ENCODE results near the gene CKLF. TPM values are rescaled to one million over a fixed set of nuclear protein-coding genes. Genes with fewer than 3 reads are reported as not detected.
"Not testable (repeated sequence)": the region's sequence is repeated elsewhere in the genome, so short reads cannot be mapped to it uniquely, and the experiment has no call there.

Gene CKLF, protein sequence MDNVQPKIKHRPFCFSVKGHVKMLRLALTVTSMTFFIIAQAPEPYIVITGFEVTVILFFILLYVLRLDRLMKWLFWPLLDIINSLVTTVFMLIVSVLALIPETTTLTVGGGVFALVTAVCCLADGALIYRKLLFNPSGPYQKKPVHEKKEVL
- 46.3 TPM for total RNA-seq

DNA sequence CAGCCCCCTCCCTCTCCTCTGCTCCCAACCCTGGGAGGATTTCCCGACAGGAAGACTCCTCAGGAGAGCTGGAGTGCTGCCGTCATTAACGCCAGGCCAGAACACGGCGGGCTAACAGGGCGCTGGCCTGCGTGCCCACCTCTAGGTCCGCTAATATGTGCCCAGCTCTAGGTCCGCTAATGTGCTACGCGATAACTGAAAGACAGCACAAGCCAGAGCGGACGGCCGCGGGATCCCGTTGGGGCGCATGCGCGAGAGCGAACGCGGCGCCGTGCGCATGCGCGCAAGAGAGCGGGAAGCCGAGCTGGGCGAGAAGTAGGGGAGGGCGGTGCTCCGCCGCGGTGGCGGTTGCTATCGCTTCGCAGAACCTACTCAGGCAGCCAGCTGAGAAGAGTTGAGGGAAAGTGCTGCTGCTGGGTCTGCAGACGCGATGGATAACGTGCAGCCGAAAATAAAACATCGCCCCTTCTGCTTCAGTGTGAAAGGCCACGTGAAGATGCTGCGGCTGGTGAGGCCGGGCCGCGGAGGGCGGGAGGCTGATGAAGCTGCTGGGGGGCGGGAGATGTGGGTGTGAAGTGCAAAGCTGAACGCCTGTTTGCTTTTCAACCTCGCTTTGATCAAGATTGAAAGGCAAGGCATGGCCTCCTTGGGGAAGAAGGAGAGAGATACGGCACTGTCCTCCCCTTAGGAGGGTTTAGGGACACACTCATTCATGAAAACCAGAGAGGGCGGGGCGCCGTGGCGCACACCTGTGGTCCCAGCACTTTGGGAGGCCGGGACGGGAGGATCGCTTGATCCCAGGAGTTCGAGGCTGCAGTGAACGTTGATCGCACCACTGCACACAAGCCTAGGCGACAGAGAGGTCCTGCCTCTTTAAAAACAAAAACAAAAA lies at the start of gene CKLF:
CKLF (plus strand) TSS at position 291 of the 892 bp plus-strand sequence; CDS start at position 431, 140 bp downstream.
- DNase-seq (ENCODE audit: low read depth in 2 of 3, low spot score in 2 of 3), result peak; percentile 90 to 94 (median 93)

DNA sequence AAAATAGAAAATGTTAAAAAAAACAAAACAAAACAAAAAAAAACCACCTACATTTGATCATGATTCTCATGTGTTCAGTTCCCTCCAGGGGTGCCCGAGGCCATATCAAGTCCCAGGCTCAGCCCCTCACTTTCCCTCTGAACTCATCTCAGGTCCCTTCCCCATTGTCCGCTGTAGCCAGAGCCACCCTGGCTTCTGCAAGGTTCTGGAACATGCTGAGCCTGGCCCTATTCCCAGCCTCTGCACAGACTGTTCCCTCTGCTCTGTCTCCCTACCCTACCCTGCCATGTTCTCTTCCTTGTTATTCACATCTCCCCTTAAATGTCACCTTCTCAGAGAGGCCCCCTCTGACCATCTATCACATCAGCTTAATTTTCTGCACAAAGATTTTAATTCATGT lies 49.3 kb upstream of the CKLF start:
- no peak for DNase-seq (ENCODE audit: low read depth in 2 of 3, low spot score in 2 of 3)

DNA sequence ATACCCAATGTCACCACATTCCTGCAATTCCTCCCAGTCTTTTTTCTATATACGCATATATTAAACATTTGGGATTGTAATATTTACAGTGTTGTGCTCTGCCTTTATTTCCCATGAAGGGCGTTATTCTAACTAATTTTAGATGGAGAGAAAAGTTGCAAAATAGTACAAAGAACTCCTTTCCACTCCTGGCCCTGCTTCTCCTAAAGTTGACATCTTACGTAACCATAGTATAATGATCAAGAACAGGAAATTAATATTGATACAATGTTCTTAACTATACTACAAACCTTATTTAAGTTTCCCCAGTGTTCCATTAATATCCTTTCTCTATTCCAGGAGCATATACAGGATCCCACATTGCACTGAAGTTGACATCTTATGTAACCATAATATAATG lies 48.8 kb upstream of the CKLF start:
- DNase-seq (ENCODE audit: low read depth in 2 of 3, low spot score in 2 of 3), result no peak

- no peak for DNase-seq (ENCODE audit: low read depth in 2 of 3, low spot score in 2 of 3)
These were observed 44.6 kb upstream of the CKLF start for GRCh38 chr16:66507731-66508239.

DNA sequence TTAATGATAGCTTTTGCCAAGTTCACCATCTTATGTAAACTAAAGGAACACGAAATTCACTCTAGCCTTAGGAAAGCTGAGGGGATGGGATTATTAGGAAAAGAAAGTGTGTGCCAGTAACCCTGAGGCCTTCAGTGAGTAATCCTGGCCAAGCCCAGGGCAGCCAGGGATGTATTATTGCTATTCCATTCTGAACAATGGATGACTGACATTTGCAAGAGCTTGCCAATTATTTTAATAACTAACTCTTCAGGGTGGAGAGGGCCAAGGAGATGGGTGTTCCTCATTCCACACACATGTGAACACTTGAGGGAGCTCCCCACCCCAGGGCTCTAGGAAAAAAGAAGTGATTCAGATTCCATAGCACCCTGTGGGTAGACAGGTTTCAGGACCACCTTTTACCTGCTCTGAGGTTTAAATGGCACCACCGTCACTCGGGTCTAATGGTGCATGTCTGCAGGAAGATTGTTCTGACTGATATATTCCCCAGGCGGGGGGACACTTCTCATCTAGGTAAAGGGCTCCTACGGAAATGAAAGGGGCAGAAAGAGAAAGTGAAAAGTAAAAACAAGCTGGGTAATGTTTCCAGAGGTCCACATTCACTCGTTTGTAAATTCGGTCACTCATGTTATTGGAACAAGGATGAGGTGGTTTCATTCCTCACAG lies 44.0 kb upstream of the CKLF start:
- DNase-seq (ENCODE audit: low read depth in 2 of 3, low spot score in 2 of 3), result no peak

DNA sequence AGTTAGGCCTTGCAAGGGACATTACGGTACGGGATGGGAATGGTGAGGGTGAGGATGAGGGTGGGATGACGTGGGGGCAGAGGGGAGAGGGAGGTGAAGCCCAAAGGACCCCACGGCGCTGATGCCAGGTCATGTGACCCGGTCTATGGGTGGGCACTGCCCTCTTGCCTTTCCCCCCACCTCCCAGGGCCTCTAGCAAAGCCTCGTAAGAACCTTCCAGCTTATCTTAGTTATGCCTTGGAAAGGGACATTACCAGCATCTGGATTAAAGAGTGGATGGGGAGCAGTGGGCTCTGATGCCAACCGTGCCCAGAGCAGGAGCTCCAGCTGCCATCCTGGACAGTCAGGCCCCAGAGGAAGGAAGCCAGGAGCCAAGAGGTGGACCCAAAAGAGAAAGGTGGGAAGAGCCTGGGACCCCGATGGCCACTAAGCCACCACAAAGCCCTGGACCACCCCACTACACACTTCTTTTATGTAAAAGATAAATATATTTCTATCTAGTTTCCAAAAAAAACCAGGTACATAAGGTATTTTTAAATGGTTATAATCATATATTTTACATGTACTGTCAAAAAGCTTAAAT lies 43.4 kb upstream of the CKLF start:
- no peak for DNase-seq (ENCODE audit: low read depth in 2 of 3, low spot score in 2 of 3)

DNA sequence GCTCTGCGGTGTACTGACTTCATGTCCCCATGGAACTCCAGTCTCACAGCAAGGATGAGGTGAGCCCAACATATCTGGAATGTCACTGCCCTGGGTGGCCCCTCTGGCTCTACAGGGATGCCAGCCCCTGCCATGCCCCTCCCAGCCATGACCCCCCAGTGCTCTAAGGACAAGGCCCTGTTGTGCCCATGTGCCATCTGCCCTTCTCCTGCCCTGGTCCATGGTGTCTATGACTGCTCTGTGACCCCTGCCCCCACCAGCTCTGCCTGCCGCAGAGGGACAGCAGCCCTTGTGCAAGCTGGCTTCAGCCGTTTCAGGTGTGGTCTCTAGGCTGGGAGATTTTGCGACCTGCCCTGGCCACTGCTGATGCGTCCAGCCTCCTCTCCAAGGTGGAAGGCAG lies 42.8 kb upstream of the CKLF start:
- DNase-seq (ENCODE audit: low read depth in 2 of 3, low spot score in 2 of 3), result no peak

DNA sequence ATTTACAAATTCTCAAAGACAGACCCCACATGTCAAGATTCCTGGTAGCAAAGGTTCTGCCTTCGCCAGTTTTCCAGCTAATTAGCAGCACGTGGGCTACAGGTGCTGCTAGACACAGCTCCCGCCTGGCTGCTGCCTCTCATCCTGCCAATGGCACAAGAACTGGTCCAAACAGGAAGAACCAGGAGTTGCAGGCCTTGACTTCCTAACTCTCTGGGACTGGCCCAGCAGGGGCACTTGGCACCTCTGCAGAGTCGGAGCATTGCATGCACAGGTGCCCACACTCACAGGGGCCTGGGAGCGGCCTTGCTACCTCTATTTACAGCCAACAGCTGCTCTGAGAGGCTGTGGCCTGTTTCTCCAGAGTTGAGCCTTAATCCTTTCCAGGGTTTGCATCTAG lies 42.1 kb upstream of the CKLF start:
- DNase-seq (ENCODE audit: low read depth in 2 of 3, low spot score in 2 of 3), result no peak

DNA sequence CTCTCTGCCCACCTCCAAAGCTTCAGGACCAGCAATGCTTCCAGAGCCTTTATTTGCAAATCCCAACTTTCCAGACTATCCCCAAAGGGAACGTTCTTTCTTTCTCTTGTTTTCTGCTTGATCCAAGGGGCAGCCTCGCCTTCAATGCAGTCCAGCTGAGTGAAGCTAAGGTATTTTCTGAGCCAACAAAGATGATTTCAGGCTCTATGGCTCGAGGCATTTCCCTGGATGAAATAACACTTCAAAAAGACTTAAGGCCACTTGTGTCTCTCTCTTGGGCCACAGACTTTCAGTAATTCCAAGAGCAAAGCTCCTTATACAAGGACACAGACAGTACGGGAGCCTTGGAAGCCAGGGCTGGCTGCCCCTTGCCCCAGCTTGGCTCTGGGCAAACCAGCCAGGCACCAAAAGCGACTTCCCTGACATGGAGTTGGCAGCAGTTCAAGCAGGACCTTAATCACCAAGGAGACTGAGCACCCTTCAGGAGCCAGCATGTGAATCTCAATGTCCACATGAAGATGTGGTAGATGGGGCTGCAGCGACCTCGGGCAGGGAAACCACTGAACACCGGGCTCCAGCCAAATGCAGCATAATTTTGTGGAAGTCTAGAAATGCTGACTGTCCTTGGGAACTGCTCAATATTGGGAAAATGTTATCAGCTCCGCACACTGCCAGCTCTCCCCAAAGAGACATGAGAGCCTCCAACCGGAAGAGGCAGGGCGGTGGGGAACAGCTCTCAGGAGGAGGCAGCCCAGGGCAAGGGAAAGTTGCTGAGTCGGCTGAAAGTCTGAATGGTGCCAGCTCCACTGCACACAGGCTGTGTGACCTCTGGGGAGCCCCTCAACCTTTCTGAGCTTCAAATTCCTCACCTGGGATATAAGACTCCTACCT lies 41.4 kb upstream of the CKLF start:
- DNase-seq (ENCODE audit: low read depth in 2 of 3, low spot score in 2 of 3), result no peak

DNA sequence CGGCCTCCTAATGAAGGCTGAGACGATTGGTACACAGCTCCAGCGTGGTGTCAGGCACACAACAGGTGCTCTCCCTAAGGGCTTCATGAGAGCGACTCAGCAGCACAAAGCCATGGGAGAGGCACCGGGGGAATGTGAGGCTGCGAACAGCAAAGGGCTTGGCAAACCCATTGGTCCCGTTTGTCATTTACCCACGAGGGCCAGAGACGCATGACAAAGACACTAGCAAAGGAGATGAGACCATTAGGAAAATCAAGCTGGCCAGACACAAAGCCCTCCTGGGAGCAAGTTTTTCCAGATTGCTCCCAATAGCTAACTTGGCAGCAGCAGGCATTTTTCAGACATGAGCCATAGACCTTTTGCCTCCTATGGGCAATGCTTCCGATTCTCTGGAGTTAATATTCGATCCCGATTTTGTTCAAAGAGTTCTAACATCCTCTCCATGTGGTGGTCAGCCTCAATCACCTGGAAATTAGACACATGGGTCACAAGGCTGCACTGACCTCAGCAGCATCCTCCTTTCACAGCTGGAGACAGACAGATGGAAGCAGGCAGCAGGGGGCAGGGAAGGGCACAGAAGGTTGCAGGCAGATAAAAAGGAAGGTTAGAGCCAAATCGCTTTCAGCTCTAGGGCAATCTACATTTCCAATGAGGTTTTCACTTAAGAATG lies 40.6 kb upstream of the CKLF start:
- peak in 1 of 3 donors; percentile 44 for DNase-seq (ENCODE audit: low read depth in 2 of 3, low spot score in 2 of 3)

DNA sequence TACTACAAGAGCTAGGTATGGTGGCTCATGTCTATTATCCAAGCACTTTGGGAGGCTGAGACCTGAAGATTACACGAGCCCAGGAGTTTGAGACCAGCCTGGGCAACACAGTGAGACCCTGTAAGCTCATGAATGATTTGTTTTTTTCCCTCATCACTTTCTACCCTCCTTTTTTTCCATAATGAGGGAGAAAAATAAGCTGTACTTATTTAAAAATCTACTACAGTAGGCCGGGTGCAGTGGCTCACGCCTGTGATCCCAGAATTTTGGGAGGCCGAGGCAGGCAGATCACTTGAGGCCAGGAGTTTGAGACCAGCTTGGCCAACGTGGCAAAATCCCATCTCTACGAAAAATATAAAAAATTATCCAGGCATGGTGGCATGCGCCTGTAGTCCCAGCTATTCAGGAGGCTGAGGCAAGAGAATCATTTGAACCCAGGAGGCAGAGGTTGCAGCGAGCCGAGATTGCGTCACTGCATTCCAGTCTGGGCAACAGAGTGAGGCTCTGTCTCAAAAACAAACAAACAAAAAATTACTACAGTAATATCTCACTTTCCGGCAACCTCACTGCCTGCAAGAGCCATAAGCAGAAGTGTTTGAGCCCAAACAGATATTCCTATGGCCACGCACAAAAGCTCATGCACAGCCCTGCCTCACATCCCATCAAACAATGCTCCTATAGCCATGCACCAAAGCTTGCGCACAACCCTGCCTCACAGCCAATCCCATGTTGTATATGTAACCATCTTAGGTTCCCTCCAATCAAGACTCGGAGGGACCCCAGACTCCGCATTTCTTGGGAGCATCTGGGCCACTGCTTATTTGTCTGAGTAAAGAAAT lies 39.9 kb upstream of the CKLF start:
- DNase-seq (ENCODE audit: low read depth in 2 of 3, low spot score in 2 of 3), result no peak

- DNase-seq (ENCODE audit: low read depth in 2 of 3, low spot score in 2 of 3), result no peak
These were observed 39.2 kb upstream of the CKLF start for GRCh38 chr16:66513111-66513723.

DNA sequence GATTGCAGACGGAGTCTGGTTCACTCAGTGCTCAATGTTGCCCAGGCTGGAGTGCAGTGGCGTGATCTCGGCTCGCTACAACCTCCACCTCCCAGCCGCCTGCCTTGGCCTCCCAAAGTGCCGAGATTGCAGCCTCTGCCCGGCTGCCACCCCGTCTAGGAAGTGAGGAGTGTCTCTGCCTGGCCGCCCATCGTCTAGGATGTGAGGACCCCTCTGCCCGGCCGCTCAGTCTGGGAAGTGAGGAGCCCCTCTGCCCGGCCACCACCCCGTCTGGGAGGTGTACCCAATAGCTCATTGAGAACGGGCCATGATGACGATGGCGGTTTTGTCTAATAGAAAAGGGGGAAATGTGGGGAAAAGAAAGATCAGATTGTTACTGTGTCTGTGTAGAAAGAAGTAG lies 38.0 kb upstream of the CKLF start:
- DNase-seq (ENCODE audit: low read depth in 2 of 3, low spot score in 2 of 3), result not testable (repeated sequence)

GRCh38 chr16:66514980-66515595 lies 37.3 kb upstream of the CKLF start:
- not testable (repeated sequence) for DNase-seq (ENCODE audit: low read depth in 2 of 3, low spot score in 2 of 3)

GRCh38 chr16:66515596-66516508 lies 36.5 kb upstream of the CKLF start:
- DNase-seq (ENCODE audit: low read depth in 2 of 3, low spot score in 2 of 3), result peak in 1 of 3 donors; percentile 47

- no peak for DNase-seq (ENCODE audit: low read depth in 2 of 3, low spot score in 2 of 3)
These were observed 35.9 kb upstream of the CKLF start for GRCh38 chr16:66516509-66516807.

Data from hematopoietic multipotent progenitor cell (in vitro differentiated cells).